Ammon's horn (tissue), 1 donor: ENCODE results near the gene MADCAM1.

Experiments used
- DNase-seq: peaks from one replicate; pipeline ENCODE4 v3.0.0-alpha.2; 2016; ENCODE audit warnings: low spot score

Gene MADCAM1

GRCh38 chr19:508204-509150 is 12.2 kb downstream of the MADCAM1 start:
- DNase-seq, result no peak

GRCh38 chr19:510606-511100 is 14.4 kb downstream of the MADCAM1 start:
- peak; percentile 79 for DNase-seq

GRCh38 chr19:511101-511851 is 15.0 kb downstream of the MADCAM1 start:
- DNase-seq, result peak; percentile 53

- no peak for DNase-seq
These were observed 16.5 kb downstream of the MADCAM1 start for GRCh38 chr19:512547-513365.

GRCh38 chr19:513368-514165 is 17.3 kb downstream of the MADCAM1 start:
- DNase-seq, result no peak

- no peak for DNase-seq
These were observed 17.9 kb downstream of the MADCAM1 start for GRCh38 chr19:514166-514663.

- no peak for DNase-seq
These were observed 21.7 kb downstream of the MADCAM1 start for GRCh38 chr19:517721-518597.

- no peak for DNase-seq
These were observed 22.4 kb downstream of the MADCAM1 start for GRCh38 chr19:518598-519231.

- DNase-seq, result no peak
These were observed 23.2 kb downstream of the MADCAM1 start for GRCh38 chr19:519449-519865.

- no peak for DNase-seq
These were observed 26.4 kb downstream of the MADCAM1 start for GRCh38 chr19:522726-523125.

- no peak for DNase-seq
These were observed 27.9 kb downstream of the MADCAM1 start for GRCh38 chr19:524062-524674.

GRCh38 chr19:525029-525428 is 28.7 kb downstream of the MADCAM1 start:
- DNase-seq, result no peak

GRCh38 chr19:525857-526419 is 29.7 kb downstream of the MADCAM1 start:
- no peak for DNase-seq

GRCh38 chr19:530134-531008 is 34.1 kb downstream of the MADCAM1 start:
- DNase-seq, result no peak

- DNase-seq, result peak; percentile 77
These were observed 34.9 kb downstream of the MADCAM1 start for GRCh38 chr19:531009-531752.

- no peak for DNase-seq
These were observed 35.7 kb downstream of the MADCAM1 start, which contains the start of gene CDC34 for GRCh38 chr19:531753-532560. TSS of gene CDC34 (plus strand) at chr19:531760. CDS start at chr19:531932, 172 bp downstream.
